Activated CD4-positive, alpha-beta memory T cell treated with anti-CD3 and anti-CD28 coated beads for 36 hours (primary cell): ENCODE results near the gene RFLNA. TPM values are rescaled to one million over a fixed set of nuclear protein-coding genes. Genes with fewer than 3 reads are reported as not detected.

ENCODE experiments used
- CTCF ChIA-PET: fragments of 350-600 bp; sonication (Branson Sonifier 250); formaldehyde crosslinking; loops from one replicate; lab custom pipeline; 2021; ENCODE audit warnings: antibody characterized with exemption, inconsistent platforms; lab: Charles Lee
- POLR2A ChIA-PET: fragments of 350-600 bp; sonication (Branson Sonifier 250); formaldehyde crosslinking; loops from one replicate; lab custom pipeline; 2021; ENCODE audit warnings: antibody characterized with exemption; lab: Charles Lee
- DNase-seq: peaks from one replicate; pipeline ENCODE4 v3.0.0-alpha.2; 2020
- H3K27ac Mint-ChIP-seq: one replicate; pipeline ENCODE4 v1.8.0; 2021; ENCODE audit warnings: mixed read lengths
- H3K27me3 Mint-ChIP-seq: one replicate; pipeline ENCODE4 v1.8.0; 2021; ENCODE audit warnings: mixed read lengths
- H3K36me3 Mint-ChIP-seq: one replicate; pipeline ENCODE4 v1.8.0; 2021; ENCODE audit warnings: mixed read lengths
- H3K4me1 Mint-ChIP-seq: one replicate; pipeline ENCODE4 v1.8.0; 2021; ENCODE audit warnings: low read depth, mixed read lengths
- H3K4me3 Mint-ChIP-seq: one replicate; pipeline ENCODE4 v1.8.0; 2021; ENCODE audit warnings: mild to moderate bottlenecking, mixed read lengths
- H3K9me3 Mint-ChIP-seq: one replicate; pipeline ENCODE4 v1.8.0; 2021; ENCODE audit warnings: mixed read lengths
- intact Hi-C: fragments of 100-400 bp; cut with micrococcal nuclease; formaldehyde crosslinking; loops from one replicate; pipeline ENCODE4 v1.15.1; 2023
- total RNA-seq, 2 experiments: library from RNA; stranded (reverse); gene quantifications; one replicate each; pipeline ENCODE4 v1.2.3, GENCODE V29; 2021

The RFLNA gene
- total RNA-seq, 2 experiments from 2014 or later: not detected

DNA sequence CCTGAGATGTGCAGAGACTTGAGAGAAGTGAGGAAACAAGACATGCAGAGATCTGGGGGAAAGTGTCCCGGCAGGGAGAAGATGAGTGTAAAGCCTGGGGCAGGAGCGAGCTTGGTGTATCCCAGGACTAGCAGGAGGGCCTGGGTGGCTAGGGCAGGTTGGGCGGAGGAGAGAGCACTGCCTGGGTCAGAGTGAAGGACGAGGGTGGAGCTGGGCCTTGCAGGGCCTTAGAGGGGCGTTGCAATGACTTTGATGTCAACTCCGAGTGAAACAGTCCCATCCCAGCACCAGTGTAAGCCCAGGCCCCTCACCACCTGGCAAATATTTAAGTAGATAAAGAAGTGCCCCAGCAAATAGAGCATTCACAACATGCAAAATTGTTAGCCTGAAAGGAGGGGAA is 24.2 kb upstream of the RFLNA start:
- H3K4me3 Mint-ChIP-seq: no peak overlapping the region
- H3K4me1 Mint-ChIP-seq: no peaks in the 10 kb centered on the region
- H3K27ac Mint-ChIP-seq: no peak overlapping the region
- no peaks in the 10 kb centered on the region for H3K9me3 Mint-ChIP-seq
- DNase-seq: no peak
- intact Hi-C loops: no loop called here
- CTCF ChIA-PET: no interaction called here
- H3K36me3 Mint-ChIP-seq: no peaks in the 10 kb centered on the region
- H3K27me3 Mint-ChIP-seq: peaks cover 11% of the 10 kb centered on the region
- POLR2A ChIA-PET: no interaction called here

GRCh38 chr12:124273630-124274029 is 21.3 kb upstream of the RFLNA start:
- POLR2A ChIA-PET: no interaction called here
- DNase-seq: peak; percentile 62
- CTCF ChIA-PET: interaction anchor here (0.6 kb wide), 1 partner anchor 8 kb away, joined by 3 read pairs; no protein-coding TSS in a partner anchor
- intact Hi-C loops: no loop called here
- no peaks in the 10 kb centered on the region for H3K4me1 Mint-ChIP-seq
- peaks cover 11% of the 10 kb centered on the region for H3K27me3 Mint-ChIP-seq
- no peak overlapping the region for H3K4me3 Mint-ChIP-seq
- no peak overlapping the region for H3K27ac Mint-ChIP-seq
- no peaks in the 10 kb centered on the region for H3K36me3 Mint-ChIP-seq
- no peaks in the 10 kb centered on the region for H3K9me3 Mint-ChIP-seq

GRCh38 chr12:124276337-124276736 is 18.6 kb upstream of the RFLNA start:
- POLR2A ChIA-PET: no interaction called here
- no peaks in the 10 kb centered on the region for H3K36me3 Mint-ChIP-seq
- no peak overlapping the region for H3K4me3 Mint-ChIP-seq
- no peaks in the 10 kb centered on the region for H3K9me3 Mint-ChIP-seq
- DNase-seq: no peak
- intact Hi-C loops: no loop called here
- CTCF ChIA-PET: no interaction called here
- no peak overlapping the region for H3K27ac Mint-ChIP-seq
- peaks cover 20% of the 10 kb centered on the region for H3K27me3 Mint-ChIP-seq
- H3K4me1 Mint-ChIP-seq: no peaks in the 10 kb centered on the region

- H3K4me3 Mint-ChIP-seq: no peak overlapping the region
- no peaks in the 10 kb centered on the region for H3K4me1 Mint-ChIP-seq
- no peaks in the 10 kb centered on the region for H3K9me3 Mint-ChIP-seq
- no peaks in the 10 kb centered on the region for H3K36me3 Mint-ChIP-seq
- H3K27ac Mint-ChIP-seq: no peak overlapping the region
- no peak for DNase-seq
- intact Hi-C loops: no loop called here
- ChIA-PET POLR2A (no interaction called here), CTCF (no interaction called here)
- H3K27me3 Mint-ChIP-seq: peaks cover 24% of the 10 kb centered on the region
Observed at GRCh38 chr12:124277394-124278241, 17.3 kb upstream of the RFLNA start.

DNA sequence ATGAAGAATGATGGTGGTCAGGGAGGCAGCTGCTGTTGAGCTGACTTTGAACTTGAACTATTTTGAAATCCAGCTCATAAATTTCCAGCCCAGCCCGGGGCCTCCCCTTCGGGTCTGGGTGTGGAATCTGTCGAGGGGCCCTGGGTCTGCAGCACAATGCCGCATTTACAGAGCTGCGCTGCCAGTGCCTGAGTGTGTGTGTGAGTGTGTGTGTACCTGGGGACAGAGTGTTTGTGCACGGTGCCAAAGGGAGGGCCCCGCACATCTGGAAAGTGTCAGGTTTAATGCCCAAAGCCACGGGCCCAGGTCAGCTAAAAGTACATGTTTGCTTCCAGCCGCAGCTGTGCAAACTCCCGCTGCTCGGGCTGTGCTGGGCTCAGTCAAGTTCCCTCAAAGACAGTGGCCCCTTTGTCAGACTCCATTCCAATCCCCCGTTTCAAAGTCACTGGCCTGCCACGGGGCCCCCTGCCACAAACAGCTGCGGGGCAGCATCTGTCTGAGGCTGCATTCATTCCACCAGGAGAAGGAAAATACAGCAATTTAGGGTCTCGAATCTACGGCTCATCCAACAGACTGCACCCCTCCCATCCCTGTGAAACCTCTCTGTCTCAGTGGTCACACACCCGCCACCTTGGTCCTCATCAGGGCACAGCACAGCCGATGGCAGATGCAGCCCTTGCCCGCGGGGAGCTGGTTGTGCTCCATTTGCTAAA is 16.3 kb upstream of the RFLNA start:
- Mint-ChIP-seq H3K27me3 (peaks cover 28% of the 10 kb centered on the region), H3K4me3 (no peak overlapping the region), H3K27ac (no peak overlapping the region), H3K4me1 (no peaks in the 10 kb centered on the region), H3K9me3 (no peaks in the 10 kb centered on the region), H3K36me3 (no peaks in the 10 kb centered on the region)
- intact Hi-C loops: no loop called here
- ChIA-PET CTCF (no interaction called here), POLR2A (no interaction called here)
- no peak for DNase-seq

DNA sequence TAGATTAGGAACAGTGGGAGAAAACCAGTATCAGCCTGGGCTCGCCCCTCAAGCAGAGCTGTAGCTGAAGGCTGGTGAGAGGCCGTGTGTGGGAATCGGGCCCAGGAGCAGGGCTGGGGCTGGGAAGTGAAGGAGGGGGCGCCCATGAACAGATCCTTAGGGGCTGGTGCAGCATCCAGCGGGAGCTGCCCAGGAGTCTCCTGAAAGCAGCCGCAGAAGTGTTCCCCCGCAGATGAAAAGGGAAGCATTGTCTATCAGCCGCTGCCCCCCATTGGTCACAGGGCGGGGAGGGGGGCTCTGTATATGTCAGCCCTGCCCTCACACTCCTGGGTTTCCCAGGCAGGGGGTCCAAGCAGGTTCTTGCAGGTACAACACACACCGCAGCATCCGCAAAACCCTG is 15.6 kb upstream of the RFLNA start:
- DNase-seq: no peak
- Mint-ChIP-seq H3K4me3 (no peak overlapping the region), H3K27me3 (peaks cover 31% of the 10 kb centered on the region), H3K9me3 (peaks cover 3% of the 10 kb centered on the region), H3K36me3 (no peaks in the 10 kb centered on the region), H3K27ac (no peak overlapping the region), H3K4me1 (no peaks in the 10 kb centered on the region)
- CTCF ChIA-PET: no interaction called here
- POLR2A ChIA-PET: no interaction called here
- intact Hi-C loops: no loop called here

DNA sequence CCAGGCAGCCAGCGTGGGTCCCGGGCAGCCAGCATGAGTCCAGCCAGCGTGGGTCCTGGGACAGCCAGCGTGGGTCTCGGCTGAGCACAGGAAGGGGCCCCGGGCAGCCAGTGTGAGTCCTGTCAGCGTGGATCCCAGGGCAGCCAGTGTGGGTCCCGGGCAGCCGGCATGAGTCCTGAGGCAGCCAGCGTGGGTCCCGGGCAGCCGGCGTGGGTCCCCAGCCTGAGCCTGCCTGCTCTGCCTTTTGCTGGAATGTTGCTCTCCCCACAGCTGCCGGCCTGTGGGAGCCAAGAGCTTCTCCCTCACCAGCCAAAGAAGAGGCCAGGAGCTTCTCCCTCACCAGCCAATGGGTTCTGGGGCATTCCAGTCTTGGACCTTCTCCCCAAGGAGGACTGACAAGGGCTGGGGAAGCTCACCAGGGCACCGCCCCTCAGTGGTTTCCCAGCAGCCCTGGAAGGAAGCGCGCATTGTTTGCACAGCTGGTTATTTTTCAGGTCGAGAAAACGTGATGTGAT is 15.0 kb upstream of the RFLNA start:
- intact Hi-C loops: no loop called here
- ChIA-PET CTCF (no interaction called here), POLR2A (no interaction called here)
- no peak for DNase-seq
- Mint-ChIP-seq H3K4me1 (no peaks in the 10 kb centered on the region), H3K27ac (no peak overlapping the region), H3K9me3 (peaks cover 9% of the 10 kb centered on the region), H3K27me3 (peaks cover 32% of the 10 kb centered on the region), H3K36me3 (no peaks in the 10 kb centered on the region), H3K4me3 (no peak overlapping the region)

GRCh38 chr12:124281309-124281708 is 13.6 kb upstream of the RFLNA start:
- Mint-ChIP-seq H3K27ac (no peak overlapping the region), H3K4me3 (no peak overlapping the region), H3K9me3 (peaks cover 18% of the 10 kb centered on the region), H3K4me1 (no peaks in the 10 kb centered on the region), H3K27me3 (peaks cover 31% of the 10 kb centered on the region), H3K36me3 (no peaks in the 10 kb centered on the region)
- no peak for DNase-seq
- intact Hi-C loops: no loop called here
- ChIA-PET CTCF (no interaction called here), POLR2A (no interaction called here)

DNA sequence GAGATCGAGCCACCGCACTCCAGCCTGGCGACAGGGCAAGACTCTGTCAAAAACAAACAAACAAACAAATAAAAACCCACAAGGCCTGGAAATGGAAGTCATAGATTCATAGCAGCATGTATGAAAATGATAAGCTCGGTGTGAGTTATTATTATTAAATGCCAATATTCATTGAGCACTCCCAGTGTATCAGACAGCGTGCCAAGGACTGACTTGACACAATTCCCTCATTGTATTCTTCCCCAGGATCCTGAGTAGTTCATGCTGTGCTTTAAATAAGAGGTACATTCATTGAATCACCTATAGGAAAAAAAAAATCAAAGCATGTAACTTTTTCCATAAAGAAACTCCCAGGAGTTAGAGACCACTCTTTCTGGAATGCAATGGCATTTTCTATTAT is 12.6 kb upstream of the RFLNA start:
- no peaks in the 10 kb centered on the region for H3K4me1 Mint-ChIP-seq
- intact Hi-C loops: no loop called here
- H3K27ac Mint-ChIP-seq: no peak overlapping the region
- CTCF ChIA-PET: interaction anchor here (0.6 kb wide), 1 partner anchor 9 kb away, joined by 3 read pairs; no protein-coding TSS in a partner anchor
- H3K27me3 Mint-ChIP-seq: peaks cover 29% of the 10 kb centered on the region
- no peak overlapping the region for H3K4me3 Mint-ChIP-seq
- H3K9me3 Mint-ChIP-seq: peaks cover 18% of the 10 kb centered on the region
- H3K36me3 Mint-ChIP-seq: no peaks in the 10 kb centered on the region
- no peak for DNase-seq
- POLR2A ChIA-PET: no interaction called here

- Mint-ChIP-seq H3K9me3 (peaks cover 18% of the 10 kb centered on the region), H3K4me1 (no peaks in the 10 kb centered on the region), H3K36me3 (no peaks in the 10 kb centered on the region), H3K4me3 (no peak overlapping the region), H3K27me3 (peaks cover 30% of the 10 kb centered on the region), H3K27ac (no peak overlapping the region)
- DNase-seq: no peak
- CTCF ChIA-PET: no interaction called here
- intact Hi-C loops: no loop called here
- POLR2A ChIA-PET: no interaction called here
Observed at GRCh38 chr12:124283326-124283725, 11.6 kb upstream of the RFLNA start.

GRCh38 chr12:124284368-124284767 is 10.5 kb upstream of the RFLNA start:
- Mint-ChIP-seq H3K4me3 (no peak overlapping the region), H3K36me3 (no peaks in the 10 kb centered on the region), H3K4me1 (no peaks in the 10 kb centered on the region), H3K27me3 (peaks cover 26% of the 10 kb centered on the region), H3K9me3 (peaks cover 18% of the 10 kb centered on the region), H3K27ac (no peak overlapping the region)
- intact Hi-C loops: no loop called here
- CTCF ChIA-PET: interaction anchor here (0.7 kb wide), 1 partner anchor 481 kb away, joined by 4 read pairs; no protein-coding TSS in a partner anchor
- DNase-seq: no peak
- POLR2A ChIA-PET: no interaction called here

GRCh38 chr12:124286414-124286813 is 8.5 kb upstream of the RFLNA start:
- Mint-ChIP-seq H3K4me3 (no peak overlapping the region), H3K36me3 (no peaks in the 10 kb centered on the region), H3K4me1 (no peaks in the 10 kb centered on the region), H3K27ac (no peak overlapping the region), H3K27me3 (peaks cover 23% of the 10 kb centered on the region), H3K9me3 (peaks cover 18% of the 10 kb centered on the region)
- no peak for DNase-seq
- CTCF ChIA-PET: no interaction called here
- POLR2A ChIA-PET: no interaction called here
- intact Hi-C loops: no loop called here
